OCI-LY3 (cell line): ENCODE data around the gene RPUSD3.

Experiments used
- H2AFZ ChIP-seq: fragments of 200-600, 300-600 bp; shearing (Covaris generic); 2 replicates; pipeline ENCODE4 v1.6.0; 2014; ENCODE audit warnings: antibody characterized with exemption, low read depth, low read length
- H3K27ac ChIP-seq: fragments of 200-600, 300-600 bp; sonication (generic); 2 replicates; pipeline ENCODE4 v1.5.1; 2014; ENCODE audit warnings: mild to moderate bottlenecking, low read length, moderate library complexity, mixed read lengths
- H3K27me3 ChIP-seq: fragments of 200-600, 300-600 bp; sonication (generic); 2 replicates; pipeline ENCODE4 v1.6.1; 2014; ENCODE audit warnings: low read depth, low read length, mixed read lengths
- H3K36me3 ChIP-seq: fragments of 200-600, 300-600 bp; sonication (generic); replicated peaks from 2 replicates; pipeline ENCODE3; 2014; ENCODE audit warnings: low read depth, low read length, mixed read lengths
- H3K4me1 ChIP-seq: fragments of 300-600, 200-600 bp; sonication (generic); 2 replicates; pipeline ENCODE4 v1.6.1; 2014; ENCODE audit warnings: low read length, mixed read lengths
- H3K4me2 ChIP-seq: fragments of 200-600, 300-600 bp; sonication (generic); 2 replicates; pipeline ENCODE4 v1.6.1; 2014; ENCODE audit warnings: low read length, mixed read lengths
- H3K4me3 ChIP-seq: fragments of 300-600, 200-600 bp; sonication (generic); 2 replicates; pipeline ENCODE4 v1.5.1; 2014; ENCODE audit warnings: antibody characterized with exemption, mild to moderate bottlenecking, low read length, moderate library complexity
- H3K79me2 ChIP-seq: fragments of 300-600, 200-600 bp; shearing (Covaris generic); 2 replicates; pipeline ENCODE4 v1.6.1; 2014; ENCODE audit warnings: mild to moderate bottlenecking, low read length, mixed read lengths
- H3K9ac ChIP-seq: fragments of 300-600, 200-600 bp; shearing (Covaris generic); 2 replicates; pipeline ENCODE4 v1.6.0; 2014; ENCODE audit warnings: mild to moderate bottlenecking, low read length, moderate library complexity
- H3K9me3 ChIP-seq: fragments of 200-600, 300-600 bp; shearing (Covaris generic); 2 replicates; pipeline ENCODE4 v1.6.1; 2014; ENCODE audit warnings: low read length, mixed read lengths; ENCODE audit not compliant: insufficient read depth
- H4K20me1 ChIP-seq: fragments of 200-600, 300-600 bp; sonication (generic); 2 replicates; pipeline ENCODE4 v1.6.1; 2016; ENCODE audit warnings: low read length, mixed read lengths; ENCODE audit not compliant: insufficient read depth
- EZH2phosphoT487 ChIP-seq: fragments of 200-600 bp; shearing (Covaris generic); IDR thresholded peaks from 2 replicates; pipeline ENCODE4 v1.6.1; 2018; ENCODE audit warnings: antibody characterized with exemption, mixed run types, low read depth
- TF ChIP-seq, protein P1 (sequence below): fragments of 200-600, 300-600 bp; sonication (generic); IDR thresholded peaks from 2 replicates; pipeline ENCODE4 v1.5.1; 2014; ENCODE audit warnings: antibody characterized with exemption, low read length, low read depth

RPUSD3 gene, protein sequence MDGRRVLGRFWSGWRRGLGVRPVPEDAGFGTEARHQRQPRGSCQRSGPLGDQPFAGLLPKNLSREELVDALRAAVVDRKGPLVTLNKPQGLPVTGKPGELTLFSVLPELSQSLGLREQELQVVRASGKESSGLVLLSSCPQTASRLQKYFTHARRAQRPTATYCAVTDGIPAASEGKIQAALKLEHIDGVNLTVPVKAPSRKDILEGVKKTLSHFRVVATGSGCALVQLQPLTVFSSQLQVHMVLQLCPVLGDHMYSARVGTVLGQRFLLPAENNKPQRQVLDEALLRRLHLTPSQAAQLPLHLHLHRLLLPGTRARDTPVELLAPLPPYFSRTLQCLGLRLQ

DNA sequence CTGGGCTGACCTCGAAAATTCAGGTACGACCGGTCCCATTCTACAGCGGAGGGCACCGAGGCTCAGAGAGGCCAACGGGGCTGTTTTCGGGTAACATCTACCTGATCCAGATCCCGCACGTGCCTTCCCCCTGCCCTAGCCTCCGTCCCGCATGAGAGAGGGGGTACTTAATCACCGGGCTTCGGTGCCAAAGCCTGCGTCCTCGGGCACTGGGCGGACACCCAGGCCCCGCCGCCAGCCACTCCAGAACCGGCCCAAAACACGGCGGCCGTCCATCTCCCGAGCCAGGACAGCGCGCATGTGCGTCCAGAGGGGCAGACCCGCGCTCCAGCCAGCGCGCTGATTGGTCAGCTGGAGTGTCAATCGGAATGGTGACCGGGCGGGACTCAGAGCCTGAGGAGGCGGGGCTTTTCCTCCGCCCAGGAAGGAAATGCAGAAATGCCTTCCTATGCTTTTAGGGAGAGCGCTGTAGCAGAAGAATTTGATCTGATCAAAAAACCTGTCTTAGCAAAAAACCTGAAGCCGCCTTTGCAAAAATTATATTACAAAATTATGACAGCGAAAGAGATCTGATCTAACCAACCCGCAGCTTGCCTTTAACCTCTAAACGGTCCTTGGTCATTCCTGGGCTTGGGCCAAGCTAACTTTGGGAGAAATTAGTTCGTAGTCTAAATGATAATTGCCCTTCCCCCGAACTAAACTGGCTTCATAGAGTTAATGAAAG is at the start of gene RPUSD3:
RPUSD3 (minus strand) TSS at position 294 of the 724 bp plus-strand sequence; CDS start at position 276, 18 bp downstream.
- Histone ChIP-seq H3K4me2 (peak within 1 kb of the TSS; percentile 93), H3K27ac (peak within 1 kb of the TSS; percentile 27)

DNA sequence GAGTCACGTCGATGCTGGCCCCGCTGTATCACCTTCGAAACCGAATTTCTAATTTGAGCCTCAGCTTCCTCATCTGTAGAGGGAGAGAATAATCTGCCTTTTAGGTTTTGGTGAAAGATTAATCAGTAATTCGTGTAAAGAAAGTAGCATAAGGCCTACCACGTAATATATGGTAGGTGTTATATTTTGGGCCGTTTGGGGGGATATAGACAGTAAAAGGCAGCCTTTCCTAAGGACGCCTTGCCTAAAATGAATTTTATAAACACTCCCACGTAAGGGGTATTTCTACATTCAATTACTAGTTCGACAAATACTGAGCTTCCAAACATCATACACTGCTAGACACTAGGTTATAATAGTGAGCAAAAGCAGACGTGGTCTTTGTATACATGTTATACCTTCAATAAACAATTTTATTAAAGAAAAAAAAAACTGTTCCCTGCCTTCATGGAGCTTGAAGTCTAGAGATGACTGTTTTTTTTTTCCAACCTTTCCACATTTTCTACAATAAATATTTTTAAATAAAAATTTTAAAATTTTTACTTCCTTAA is 47.3 kb upstream of the RPUSD3 start:
- Histone ChIP-seq H3K9me3 (no peaks in the 10 kb centered on the region), H3K36me3 (peaks cover 28% of the 10 kb centered on the region), H3K27me3 (no peaks in the 10 kb centered on the region), H3K4me3 (peak overlapping the region; percentile 92), H3K9ac (peak overlapping the region; percentile 91), H3K79me2 (peaks cover 50% of the 10 kb centered on the region), H3K4me1 (peaks cover 8% of the 10 kb centered on the region), H4K20me1 (peaks cover 14% of the 10 kb centered on the region), H3K27ac (peak overlapping the region; percentile 79), H3K4me2 (peak overlapping the region; percentile 62), H2AFZ (no peak overlapping the region)
- no peak for TF ChIP-seq EZH2phosphoT487
- TF ChIP-seq, protein P1, sequence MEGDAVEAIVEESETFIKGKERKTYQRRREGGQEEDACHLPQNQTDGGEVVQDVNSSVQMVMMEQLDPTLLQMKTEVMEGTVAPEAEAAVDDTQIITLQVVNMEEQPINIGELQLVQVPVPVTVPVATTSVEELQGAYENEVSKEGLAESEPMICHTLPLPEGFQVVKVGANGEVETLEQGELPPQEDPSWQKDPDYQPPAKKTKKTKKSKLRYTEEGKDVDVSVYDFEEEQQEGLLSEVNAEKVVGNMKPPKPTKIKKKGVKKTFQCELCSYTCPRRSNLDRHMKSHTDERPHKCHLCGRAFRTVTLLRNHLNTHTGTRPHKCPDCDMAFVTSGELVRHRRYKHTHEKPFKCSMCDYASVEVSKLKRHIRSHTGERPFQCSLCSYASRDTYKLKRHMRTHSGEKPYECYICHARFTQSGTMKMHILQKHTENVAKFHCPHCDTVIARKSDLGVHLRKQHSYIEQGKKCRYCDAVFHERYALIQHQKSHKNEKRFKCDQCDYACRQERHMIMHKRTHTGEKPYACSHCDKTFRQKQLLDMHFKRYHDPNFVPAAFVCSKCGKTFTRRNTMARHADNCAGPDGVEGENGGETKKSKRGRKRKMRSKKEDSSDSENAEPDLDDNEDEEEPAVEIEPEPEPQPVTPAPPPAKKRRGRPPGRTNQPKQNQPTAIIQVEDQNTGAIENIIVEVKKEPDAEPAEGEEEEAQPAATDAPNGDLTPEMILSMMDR = no peak

More for the DNA sequence above, at the start of gene RPUSD3:
- no peaks in the 10 kb centered on the region for H4K20me1 ChIP-seq
- peak within 1 kb of the TSS; percentile 85 for H3K9ac ChIP-seq
- peak within 1 kb of the TSS; percentile 76 for H2AFZ ChIP-seq
- TF ChIP-seq, protein P1 = no peak
- TF ChIP-seq EZH2phosphoT487 = no peak
- peaks cover 20% of the 10 kb centered on the region for H3K36me3 ChIP-seq
- H3K4me1 ChIP-seq = peaks cover 21% of the 10 kb centered on the region
- no peaks in the 10 kb centered on the region for H3K9me3 ChIP-seq
- H3K4me3 ChIP-seq = peak within 1 kb of the TSS; percentile 98
- H3K79me2 ChIP-seq = peaks cover 16% of the 10 kb centered on the region
- no peaks in the 10 kb centered on the region for H3K27me3 ChIP-seq

DNA sequence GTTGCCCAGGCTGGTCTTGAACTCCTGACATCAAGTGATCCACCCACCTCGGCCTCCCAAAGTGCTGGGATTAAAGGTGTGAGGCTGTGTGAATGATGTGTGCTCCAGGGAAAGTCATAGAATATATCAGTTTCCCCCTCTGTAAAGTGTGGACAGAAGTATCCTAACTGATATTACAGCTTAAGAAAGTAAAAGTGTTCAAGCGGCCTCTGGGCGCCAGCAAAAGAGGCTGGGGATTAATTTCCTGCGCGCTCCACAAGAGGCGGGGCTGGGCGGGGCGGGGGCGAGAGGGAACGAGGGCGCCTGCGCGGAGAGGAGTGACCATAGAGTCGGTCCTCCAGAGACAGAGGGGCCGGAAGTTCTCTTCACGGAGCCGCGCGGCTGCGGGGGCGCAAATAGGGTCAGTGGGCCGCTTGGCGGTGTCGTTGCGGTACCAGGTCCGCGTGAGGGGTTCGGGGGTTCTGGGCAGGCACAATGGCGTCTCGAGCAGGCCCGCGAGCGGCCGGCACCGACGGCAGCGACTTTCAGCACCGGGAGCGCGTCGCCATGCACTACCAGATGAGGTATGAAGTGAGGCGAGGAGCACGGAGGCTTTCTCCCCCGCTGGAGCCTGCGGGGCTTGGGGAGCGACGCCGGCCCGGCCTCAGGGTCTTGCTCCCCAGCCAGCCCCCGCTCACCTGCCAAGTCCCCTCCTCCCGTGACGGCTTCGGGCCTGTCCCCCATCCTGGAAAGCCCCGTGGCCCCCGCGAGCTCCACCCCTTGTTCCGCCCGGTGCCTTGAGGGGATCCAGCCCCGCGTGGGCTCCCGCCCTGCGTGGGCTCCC is 46.7 kb upstream of the RPUSD3 start, which contains the start of gene JAGN1:
JAGN1 (plus strand) TSS at position 362 of the 823 bp plus-strand sequence; CDS start at position 475, 113 bp downstream.
- no peaks in the 10 kb centered on the region for H3K27me3 ChIP-seq
- H3K36me3 ChIP-seq = peaks cover 24% of the 10 kb centered on the region
- H3K9ac ChIP-seq = peak within 1 kb of the TSS; percentile 91
- peak within 1 kb of the TSS; percentile 92 for H3K4me3 ChIP-seq
- peaks cover 8% of the 10 kb centered on the region for H3K4me1 ChIP-seq
- H3K4me2 ChIP-seq = peak within 1 kb of the TSS; percentile 80
- no peaks in the 10 kb centered on the region for H3K9me3 ChIP-seq
- peaks cover 14% of the 10 kb centered on the region for H4K20me1 ChIP-seq
- peaks cover 45% of the 10 kb centered on the region for H3K79me2 ChIP-seq
- H3K27ac ChIP-seq = peak within 1 kb of the TSS; percentile 79
- TF ChIP-seq, protein P1 = no peak
- H2AFZ ChIP-seq = peak within 1 kb of the TSS; percentile 89; the same call in 1 of the 2 replicates
